ENCODE results near the gene RIOK1.
"Not testable (repeated sequence)": the region's sequence is repeated elsewhere in the genome, so short reads cannot be mapped to it uniquely, and the experiment has no call there.

Gene RIOK1

GRCh38 chr6:7389451-7390225, at the start of gene RIOK1, which contains the start of gene CAGE1:
RIOK1 (plus strand) TSS chr6:7389808; CDS start chr6:7390003, 195 bp downstream.
CAGE1 (minus strand) TSS chr6:7389742; CDS start chr6:7387173, 2,569 bp downstream.
- in situ Hi-C loops (cut with MboI; ENCODE audit: low sequenced_read_pairs), result no loop called here

GRCh38 chr6:7341271-7341670, 48.3 kb upstream of the RIOK1 start:
- in situ Hi-C loops (cut with MboI; ENCODE audit: low sequenced_read_pairs), result no loop called here

- in situ Hi-C loops (cut with MboI; ENCODE audit: low sequenced_read_pairs), result no loop called here
Measured at GRCh38 chr6:7341989-7342742, 47.4 kb upstream of the RIOK1 start.

GRCh38 chr6:7343546-7344475, 45.8 kb upstream of the RIOK1 start:
- in situ Hi-C loops (cut with MboI; ENCODE audit: low sequenced_read_pairs), result no loop called here

- in situ Hi-C loops (cut with MboI; ENCODE audit: low sequenced_read_pairs), result not testable (repeated sequence)
Measured at GRCh38 chr6:7344773-7345450, 44.7 kb upstream of the RIOK1 start.

GRCh38 chr6:7347551-7347997, 42.0 kb upstream of the RIOK1 start:
- in situ Hi-C loops (cut with MboI; ENCODE audit: low sequenced_read_pairs), result not testable (repeated sequence)

- in situ Hi-C loops (cut with MboI; ENCODE audit: low sequenced_read_pairs), result not testable (repeated sequence)
Measured at GRCh38 chr6:7350591-7350990, 39.0 kb upstream of the RIOK1 start.

- in situ Hi-C loops (cut with MboI; ENCODE audit: low sequenced_read_pairs), result not testable (repeated sequence)
Measured at GRCh38 chr6:7351916-7352315, 37.7 kb upstream of the RIOK1 start.

GRCh38 chr6:7367408-7367807, 22.2 kb upstream of the RIOK1 start:
- in situ Hi-C loops (cut with MboI; ENCODE audit: low sequenced_read_pairs), result no loop called here

GRCh38 chr6:7373739-7374138, 15.9 kb upstream of the RIOK1 start:
- in situ Hi-C loops (cut with MboI; ENCODE audit: low sequenced_read_pairs), result no loop called here

- in situ Hi-C loops (cut with MboI; ENCODE audit: low sequenced_read_pairs), result no loop called here
Measured at GRCh38 chr6:7377961-7378360, 11.6 kb upstream of the RIOK1 start.

- in situ Hi-C loops (cut with MboI; ENCODE audit: low sequenced_read_pairs), result no loop called here
Measured at GRCh38 chr6:7378740-7379139, 10.9 kb upstream of the RIOK1 start.

- in situ Hi-C loops (cut with MboI; ENCODE audit: low sequenced_read_pairs), result no loop called here
Measured at GRCh38 chr6:7381092-7381491, 8.5 kb upstream of the RIOK1 start.

GRCh38 chr6:7389162-7389450, 502 bp upstream of the RIOK1 start:
- in situ Hi-C loops (cut with MboI; ENCODE audit: low sequenced_read_pairs), result no loop called here

- in situ Hi-C loops (cut with MboI; ENCODE audit: low sequenced_read_pairs), result no loop called here
Measured at GRCh38 chr6:7390226-7390878, 744 bp downstream of the RIOK1 start.

GRCh38 chr6:7391151-7391550, 1.5 kb downstream of the RIOK1 start:
- in situ Hi-C loops (cut with MboI; ENCODE audit: low sequenced_read_pairs), result no loop called here

- in situ Hi-C loops (cut with MboI; ENCODE audit: low sequenced_read_pairs), result no loop called here
Measured at GRCh38 chr6:7392402-7392801, 2.8 kb downstream of the RIOK1 start.

GRCh38 chr6:7401075-7401474, 11.5 kb downstream of the RIOK1 start:
- in situ Hi-C loops (cut with MboI; ENCODE audit: low sequenced_read_pairs), result no loop called here

GRCh38 chr6:7402716-7403115, 13.1 kb downstream of the RIOK1 start:
- in situ Hi-C loops (cut with MboI; ENCODE audit: low sequenced_read_pairs), result no loop called here

- in situ Hi-C loops (cut with MboI; ENCODE audit: low sequenced_read_pairs), result no loop called here
Measured at GRCh38 chr6:7404546-7404945, 14.9 kb downstream of the RIOK1 start.

Measured in HL-60/S4 treated with retinoic acid at 250 ng/mL for 4 days and 3 days (cell line).